CD14-positive monocyte (primary cell): ENCODE results near the gene PRR5. TPM values are rescaled to one million over a fixed set of nuclear protein-coding genes. Genes with fewer than 3 reads are reported as not detected.

Experiments used
- DNase-seq, 3 donors: peaks; one replicate each; pipeline ENCODE4 v3.0.0-alpha.2; 2011 to 2022
- H2AFZ ChIP-seq: 2 replicates; pipeline ENCODE4 v1.6.0; 2012; ENCODE audit warnings: mild to moderate bottlenecking, low read depth, low read length, inconsistent platforms; ENCODE audit not compliant: insufficient read depth, poor library complexity, severe bottlenecking
- H3K27ac ChIP-seq, 2 donors: 1 replicate in 1 of 2; 2 replicates in 1 of 2; pipeline ENCODE4 v1.5.1; 2012 to 2013; ENCODE audit warnings: low read length in 2 of 2, control low read depth in 1 of 2, inconsistent platforms in 1 of 2, low read depth in 1 of 2, mild to moderate bottlenecking in 1 of 2
- H3K27me3 ChIP-seq, 2 donors: one replicate each; pipeline versions ENCODE4 v1.6.0 to v1.6.1; 2011 to 2013; ENCODE audit warnings: low read length in 2 of 2; ENCODE audit not compliant: control insufficient read depth in 2 of 2, insufficient read depth in 2 of 2
- H3K36me3 ChIP-seq, 2 donors: replicated peaks in 1 of 2; 1 replicate in 1 of 2; 2 replicates in 1 of 2; pipeline versions ENCODE4 v1.5.1 to v1.6.1; 2012 to 2013; ENCODE audit warnings: low read length in 2 of 2, control low read depth in 1 of 2, inconsistent platforms in 1 of 2, mild to moderate bottlenecking in 1 of 2; ENCODE audit not compliant: insufficient read depth in 2 of 2, control insufficient read depth in 1 of 2
- H3K4me1 ChIP-seq, 2 donors: 1 replicate in 1 of 2; 2 replicates in 1 of 2; pipeline versions ENCODE4 v1.5.1 to v1.6.1; 2012 to 2013; ENCODE audit warnings: low read length in 2 of 2, control low read depth in 1 of 2, inconsistent platforms in 1 of 2, mild to moderate bottlenecking in 1 of 2, moderate library complexity in 1 of 2; ENCODE audit not compliant: insufficient read depth in 2 of 2, control insufficient read depth in 1 of 2
- H3K4me2 ChIP-seq: replicated peaks from 2 replicates; pipeline ENCODE3; 2012; ENCODE audit warnings: low read length, moderate library complexity, mild to moderate bottlenecking; ENCODE audit not compliant: poor library complexity, severe bottlenecking; ENCODE audit errors: extremely low read depth
- H3K4me3 ChIP-seq, 3 experiments: fragments of 200-600 bp in 1 of 3; sonication (generic) in 1 of 3; replicated peaks in 1 of 3; 1 replicate in 2 of 3; 2 replicates in 1 of 3; pipeline ENCODE4 v1.5.1; 2011 to 2013; ENCODE audit warnings: low read length in 3 of 3, mild to moderate bottlenecking in 3 of 3, control low read depth in 2 of 3, low read depth in 2 of 3, inconsistent platforms in 1 of 3, moderate library complexity in 1 of 3
- H3K79me2 ChIP-seq: 2 replicates; pipeline ENCODE4 v1.6.0; 2012; ENCODE audit warnings: mild to moderate bottlenecking, control low read depth, inconsistent platforms, low read length, moderate library complexity; ENCODE audit not compliant: insufficient read depth
- H3K9ac ChIP-seq: 2 replicates; pipeline ENCODE4 v1.6.0; 2017; ENCODE audit warnings: low read length, mild to moderate bottlenecking; ENCODE audit not compliant: insufficient read depth, poor library complexity, severe bottlenecking
- H3K9me3 ChIP-seq, 2 donors: replicated peaks in 1 of 2; 1 replicate in 1 of 2; 2 replicates in 1 of 2; pipeline versions ENCODE4 v1.5.1 to v1.6.1; 2012 to 2013; ENCODE audit warnings: low read length in 2 of 2, control low read depth in 1 of 2; ENCODE audit not compliant: control insufficient read depth in 1 of 2, insufficient read depth in 1 of 2
- H4K20me1 ChIP-seq: 2 replicates; pipeline ENCODE4 v1.6.0; 2012; ENCODE audit warnings: mild to moderate bottlenecking, low read length, control low read depth, moderate library complexity; ENCODE audit not compliant: insufficient read depth
- H3K27ac Mint-ChIP-seq, 7 donors: one replicate each; pipeline ENCODE4 v1.8.0; 2020; ENCODE audit warnings: mild to moderate bottlenecking in 7 of 7, mixed read lengths in 7 of 7, moderate library complexity in 6 of 7, inconsistent platforms in 2 of 7
- H3K27me3 Mint-ChIP-seq, 3 donors: one replicate each; pipeline ENCODE4 v1.8.0; 2021 to 2022; ENCODE audit warnings: low read depth in 3 of 3, mild to moderate bottlenecking in 3 of 3, mixed read lengths in 3 of 3, moderate library complexity in 3 of 3, inconsistent platforms in 1 of 3
- H3K36me3 Mint-ChIP-seq, 2 donors: one replicate each; pipeline ENCODE4 v1.8.0; 2020; ENCODE audit warnings: mixed read lengths in 2 of 2, inconsistent platforms in 1 of 2, mild to moderate bottlenecking in 1 of 2
- H3K4me1 Mint-ChIP-seq: one replicate; pipeline ENCODE4 v1.8.0; 2020; ENCODE audit warnings: mild to moderate bottlenecking, mixed read lengths
- H3K4me3 Mint-ChIP-seq, 2 donors: one replicate each; pipeline ENCODE4 v1.8.0; 2020; ENCODE audit warnings: mild to moderate bottlenecking in 2 of 2, mixed read lengths in 2 of 2, moderate library complexity in 1 of 2
- H3K9me3 Mint-ChIP-seq, 7 donors: one replicate each; pipeline ENCODE4 v1.8.0; 2020 to 2022; ENCODE audit warnings: mixed read lengths in 7 of 7, mild to moderate bottlenecking in 6 of 7, moderate library complexity in 6 of 7, inconsistent platforms in 2 of 7
- CTCF ChIP-seq: fragments of 200-600 bp; IDR thresholded peaks from one replicate; pipeline ENCODE4 v1.8.0; 2022; ENCODE audit warnings: antibody characterized with exemption, mild to moderate bottlenecking
- WGBS: methylation state at CpG from one replicate; pipeline ENCODE4 v1.1.5; 2013; ENCODE audit warnings: missing lambda C conversion rate; ENCODE audit not compliant: insufficient coverage; 5-methylcytosine and 5-hydroxymethylcytosine counted together
- intact Hi-C, 2 donors: fragments of 100-400 bp; cut with micrococcal nuclease; formaldehyde crosslinking; loops; one replicate each; pipeline versions ENCODE4 v1.15.0 to v1.15.1; 2023
- polyA plus RNA-seq, 3 donors: library from polyadenylated mRNA; depleted of rRNA in 1 of 3; unstranded in 2 of 3; stranded (reverse) in 1 of 3; fragments of 300-500 nt in 2 of 3; fragments of >200 nt in 1 of 3; fragmentation: Illumina TruSeq in 2 of 3; gene quantifications; 1 replicate in 2 of 3; 2 replicates in 1 of 3; pipeline ENCODE4 v1.2.3, GENCODE V29; 2012 to 2021

PRR5 gene
- polyA plus RNA-seq, 3 donors, result 0.66 to 1.5 (median 1.2) TPM

GRCh38 chr22:44697423-44698141 lies 4.4 kb upstream of the PRR5 start:
- DNase-seq, result peak; percentile 70 to 77 (median 71)
- no peak overlapping the region for H2AFZ ChIP-seq
- H3K36me3 ChIP-seq, result no peaks in the 10 kb centered on the region
- WGBS, result 32% methylated on average over 20 of the region's 22 CpGs
- H3K4me3 ChIP-seq, result no peak overlapping the region
- no peaks in the 10 kb centered on the region for H4K20me1 ChIP-seq
- H3K9me3 ChIP-seq, result no peaks in the 10 kb centered on the region
- peaks cover 6 to 12% of the 10 kb centered on the region in 2 donors for H3K4me1 ChIP-seq
- Mint-ChIP-seq H3K36me3 (no peaks in the 10 kb centered on the region), H3K27ac (peak overlapping the region in 3 of 7 donors; percentile 25 to 49 (median 38)), H3K27me3 (peaks cover 15 to 32% (median 22%) of the 10 kb centered on the region in 3 donors), H3K4me1 (peaks cover 5% of the 10 kb centered on the region), H3K9me3 (peaks cover 0 to 5% (median 0%) of the 10 kb centered on the region in 7 donors), H3K4me3 (no peak overlapping the region)
- no peak overlapping the region for H3K27ac ChIP-seq
- TF ChIP-seq CTCF, result peak; percentile 95
- no peaks in the 10 kb centered on the region for H3K79me2 ChIP-seq
- peaks cover 2 to 12% of the 10 kb centered on the region in 2 donors for H3K27me3 ChIP-seq
- H3K4me2 ChIP-seq, result no peak overlapping the region
- no peak overlapping the region for H3K9ac ChIP-seq
- intact Hi-C loops, result loop anchor here (1.0 to 2.0 kb wide), 2 partner anchors 37 to 39 kb away; no protein-coding TSS in a partner anchor

GRCh38 chr22:44698531-44699421 lies 3.2 kb upstream of the PRR5 start:
- Histone ChIP-seq H2AFZ (no peak overlapping the region), H3K9me3 (peaks cover 0 to 3% of the 10 kb centered on the region in 2 donors), H3K36me3 (no peaks in the 10 kb centered on the region), H3K79me2 (no peaks in the 10 kb centered on the region), H3K4me3 (no peak overlapping the region), H3K4me2 (no peak overlapping the region), H4K20me1 (no peaks in the 10 kb centered on the region), H3K9ac (no peak overlapping the region), H3K27me3 (peaks cover 12 to 24% of the 10 kb centered on the region in 2 donors), H3K27ac (no peak overlapping the region), H3K4me1 (peaks cover 12 to 19% of the 10 kb centered on the region in 2 donors)
- intact Hi-C loops, result loop anchor here in 1 of 2 donors (2.0 kb wide), 1 partner anchor 36 kb away; no protein-coding TSS in a partner anchor
- Mint-ChIP-seq H3K9me3 (peaks cover 0 to 7% (median 3%) of the 10 kb centered on the region in 7 donors), H3K36me3 (no peaks in the 10 kb centered on the region), H3K4me3 (peak overlapping the region in 1 of 2 donors; percentile 11), H3K27ac (no peak overlapping the region), H3K27me3 (peaks cover 25 to 44% (median 33%) of the 10 kb centered on the region in 3 donors), H3K4me1 (peaks cover 14% of the 10 kb centered on the region)
- WGBS, result 62% methylated on average over 21 of the region's 23 CpGs
- DNase-seq, result no peak
- TF ChIP-seq CTCF, result no peak
